ENCODE measurements around the gene GABRP. TPM values are rescaled to one million over a fixed set of nuclear protein-coding genes. Genes with fewer than 3 reads are reported as not detected.

Gene GABRP
- total and polyA plus RNA-seq, 2 donors (not counting 3 experiments of a cell fraction or from before 2014, with no cell fraction given): 0.66 to 3.0 TPM

GRCh38 chr5:170738840-170739239 lies 44.7 kb upstream of the GABRP start:
- no peak for DNase-seq (ENCODE audit: low read depth, low spot score)
- Histone ChIP-seq H3K4me3 (replicated peaks in 1 of 3; ENCODE audit: insufficient read depth in 1 of 3, low read depth in 1 of 3, low read length in 3 of 3) (no peak overlapping the region), H2AFZ (ENCODE audit: low read depth, low read length) (no peak overlapping the region), H3K27me3 (ENCODE audit: control insufficient read depth in 2 of 2, insufficient read depth in 2 of 2, low read length in 2 of 2) (peaks cover 0 to under 1% of the 10 kb centered on the region in 2 experiments), H4K20me1 (replicated peaks; ENCODE audit: control insufficient read depth, extremely low read depth, insufficient read depth, low read length) (no peaks in the 10 kb centered on the region), H3K36me3 (ENCODE audit: control insufficient read depth in 2 of 2, extremely low read depth in 1 of 2, insufficient read depth in 2 of 2, low read length in 2 of 2) (no peaks in the 10 kb centered on the region), H3K27ac (ENCODE audit: insufficient read depth, low read depth, low read length) (no peak overlapping the region), H3K79me2 (ENCODE audit: control insufficient read depth, insufficient read depth, low read length) (no peaks in the 10 kb centered on the region), H3K9ac (replicated peaks; ENCODE audit: extremely low read depth, insufficient read depth, low read length) (no peak overlapping the region), H3K4me2 (ENCODE audit: insufficient read depth, low read length) (no peak overlapping the region), H3K9me3 (replicated peaks; ENCODE audit: control insufficient read depth, insufficient read depth, low read length) (no peaks in the 10 kb centered on the region), H3K9me1 (replicated peaks; ENCODE audit: control insufficient read depth, extremely low read depth, insufficient read depth, low read length) (no peaks in the 10 kb centered on the region), H3K4me1 (ENCODE audit: control insufficient read depth, extremely low read depth, insufficient read depth, low read length) (no peaks in the 10 kb centered on the region)
- dilution Hi-C loops (cut with MboI; ENCODE audit: extremely low pct_ligation_motif_present, low sequenced_read_pairs): no loop called here
- CTCF ChIA-PET: interaction anchor here (1.0 kb wide), 1 partner anchor 74 kb away, joined by 3 read pairs; no protein-coding TSS in a partner anchor
- TF ChIP-seq GATA2 (IDR thresholded peaks at IDR 0.05; ENCODE audit: insufficient read depth, insufficient read length, low read depth, low read length): no peak
- no peak for TF ChIP-seq POLR2AphosphoS5 (IDR thresholded peaks at IDR 0.05; ENCODE audit: insufficient read depth, low read depth, low read length)
- TF ChIP-seq POLR2A (IDR thresholded peaks at IDR 0.05; ENCODE audit: low read depth, low read length): no peak
- TF ChIP-seq JUN (IDR thresholded peaks at IDR 0.05; ENCODE audit: borderline replicate concordance, insufficient read depth, insufficient read length, low read depth): no peak
- TF ChIP-seq, protein P1, sequence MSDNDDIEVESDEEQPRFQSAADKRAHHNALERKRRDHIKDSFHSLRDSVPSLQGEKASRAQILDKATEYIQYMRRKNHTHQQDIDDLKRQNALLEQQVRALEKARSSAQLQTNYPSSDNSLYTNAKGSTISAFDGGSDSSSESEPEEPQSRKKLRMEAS (IDR thresholded peaks at IDR 0.05; ENCODE audit: insufficient read depth, insufficient read length): no peak
- TF ChIP-seq FOS (IDR thresholded peaks at IDR 0.05; ENCODE audit: borderline replicate concordance, insufficient read depth, low read length): no peak
- no peak for TF ChIP-seq MYC (IDR thresholded peaks at IDR 0.05; ENCODE audit: low read depth, low read length)
- POLR2A ChIA-PET: no interaction called here
- intact Hi-C loops (cut with micrococcal nuclease): no loop called here
- BruUV-seq (replicated peaks): no TSS peak
- FAIRE-seq: no peak

DNA sequence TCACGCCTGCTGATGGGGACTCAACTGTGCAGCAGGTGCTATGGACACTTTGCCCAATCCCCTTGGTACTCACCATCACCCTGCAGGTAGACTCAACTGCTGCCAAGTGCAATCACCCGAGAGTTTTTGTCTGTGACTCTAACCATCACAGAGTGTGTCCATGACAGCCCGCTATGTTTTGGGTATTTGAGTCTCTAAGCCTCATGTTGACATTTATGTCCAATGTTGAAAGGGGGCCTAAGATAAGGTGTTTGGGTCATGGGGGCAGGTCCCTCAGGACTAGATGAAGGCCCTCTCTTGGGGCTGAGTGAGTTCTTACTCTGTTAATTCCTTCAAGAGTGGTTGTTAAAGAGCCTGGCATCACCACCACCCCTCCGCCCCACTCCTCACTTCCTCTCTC lies 44.1 kb upstream of the GABRP start:
- ChIA-PET CTCF (interaction anchor here (1.5 to 13.5 kb wide), 2 partner anchors 11 to 50 kb away, joined by 6 to 452 read pairs; partner anchors contain the start of gene GABRP), POLR2A (no interaction called here)
- dilution Hi-C loops (cut with MboI; ENCODE audit: extremely low pct_ligation_motif_present, low sequenced_read_pairs): no loop called here
- FAIRE-seq: no peak
- intact Hi-C loops (cut with micrococcal nuclease): no loop called here
- Histone ChIP-seq H3K79me2 (ENCODE audit: control insufficient read depth, insufficient read depth, low read length) (no peaks in the 10 kb centered on the region), H3K9me3 (replicated peaks; ENCODE audit: control insufficient read depth, insufficient read depth, low read length) (no peaks in the 10 kb centered on the region), H3K9ac (replicated peaks; ENCODE audit: extremely low read depth, insufficient read depth, low read length) (no peak overlapping the region), H4K20me1 (replicated peaks; ENCODE audit: control insufficient read depth, extremely low read depth, insufficient read depth, low read length) (no peaks in the 10 kb centered on the region), H3K4me3 (replicated peaks in 1 of 3; ENCODE audit: insufficient read depth in 1 of 3, low read depth in 1 of 3, low read length in 3 of 3) (no peak overlapping the region), H2AFZ (ENCODE audit: low read depth, low read length) (no peak overlapping the region), H3K36me3 (ENCODE audit: control insufficient read depth in 2 of 2, extremely low read depth in 1 of 2, insufficient read depth in 2 of 2, low read length in 2 of 2) (no peaks in the 10 kb centered on the region), H3K4me1 (ENCODE audit: control insufficient read depth, extremely low read depth, insufficient read depth, low read length) (peaks cover 6% of the 10 kb centered on the region), H3K27ac (ENCODE audit: insufficient read depth, low read depth, low read length) (no peak overlapping the region), H3K9me1 (replicated peaks; ENCODE audit: control insufficient read depth, extremely low read depth, insufficient read depth, low read length) (no peaks in the 10 kb centered on the region), H3K4me2 (ENCODE audit: insufficient read depth, low read length) (no peak overlapping the region), H3K27me3 (ENCODE audit: control insufficient read depth in 2 of 2, insufficient read depth in 2 of 2, low read length in 2 of 2) (no peaks in the 10 kb centered on the region)
- no peak for TF ChIP-seq MYC (IDR thresholded peaks at IDR 0.05; ENCODE audit: low read depth, low read length)
- TF ChIP-seq POLR2AphosphoS5 (IDR thresholded peaks at IDR 0.05; ENCODE audit: insufficient read depth, low read depth, low read length): no peak
- TF ChIP-seq POLR2A (IDR thresholded peaks at IDR 0.05; ENCODE audit: low read depth, low read length): no peak
- TF ChIP-seq JUN (IDR thresholded peaks at IDR 0.05; ENCODE audit: borderline replicate concordance, insufficient read depth, insufficient read length, low read depth): no peak
- no peak for TF ChIP-seq GATA2 (IDR thresholded peaks at IDR 0.05; ENCODE audit: insufficient read depth, insufficient read length, low read depth, low read length)
- no peak for TF ChIP-seq FOS (IDR thresholded peaks at IDR 0.05; ENCODE audit: borderline replicate concordance, insufficient read depth, low read length)
- TF ChIP-seq CTCF (IDR thresholded peaks at IDR 0.05; ENCODE audit: extremely low read depth in 1 of 2, insufficient read depth in 1 of 2, low read depth in 1 of 2, low read length in 2 of 2): no peak
- TF ChIP-seq EZH2 (IDR thresholded peaks at IDR 0.05; ENCODE audit: borderline replicate concordance, low read depth, low read length, severe bottlenecking): no peak
- TF ChIP-seq, protein P1 (IDR thresholded peaks at IDR 0.05; ENCODE audit: insufficient read depth, insufficient read length): no peak
- DNase-seq (ENCODE audit: low read depth, low spot score): no peak
- no TSS peak for BruUV-seq (replicated peaks)

Data from endothelial cell of umbilical vein (primary cell).